Left lung (tissue), 10 donors: ENCODE data around the gene WDR48. TPM values are rescaled to one million over a fixed set of nuclear protein-coding genes. Genes with fewer than 3 reads are reported as not detected.

Experiments used
- ATAC-seq: fragments of 200-7000 bp; cut with Tn5 transposase; one replicate; pipeline ENCODE4 v1.9.1; 2020; ENCODE audit warnings: moderate library complexity
- DNase-seq, 4 donors: peaks; one replicate each; pipeline ENCODE4 v3.0.0-alpha.2; 2013 to 2020
- H3K27ac ChIP-seq, 2 donors: fragments of 200-600 bp; sonication (generic) in 1 of 2; one replicate each; pipeline versions ENCODE4 v1.5.0 to v1.8.0; 2020 to 2021
- H3K27me3 ChIP-seq, 2 donors: fragments of 200-600 bp; sonication (generic) in 1 of 2; one replicate each; pipeline versions ENCODE4 v1.5.0 to v1.8.0; 2020 to 2021
- H3K36me3 ChIP-seq, 2 donors: fragments of 200-600 bp; sonication (generic) in 1 of 2; one replicate each; pipeline versions ENCODE4 v1.5.0 to v1.8.0; 2020 to 2021
- H3K4me1 ChIP-seq, 2 donors: fragments of 200-600 bp; one replicate each; pipeline ENCODE4 v1.8.0; 2021
- H3K4me3 ChIP-seq, 2 donors: fragments of 200-600 bp; sonication (generic) in 1 of 2; one replicate each; pipeline versions ENCODE4 v1.5.0 to v1.8.0; 2020 to 2021; ENCODE audit warnings: mild to moderate bottlenecking in 1 of 2
- H3K9me3 ChIP-seq, 2 donors: fragments of 200-600 bp; sonication (generic) in 1 of 2; one replicate each; pipeline versions ENCODE4 v1.5.0 to v1.8.0; 2020 to 2021
- intact Hi-C, 2 donors: fragments of 100-400 bp; cut with DNase I; formaldehyde crosslinking; loops; one replicate each; pipeline versions ENCODE4 v1.11.2 to v1.14.2; 2022
- polyA plus RNA-seq, 6 donors: library from polyadenylated mRNA; unstranded; fragments of 120-200 nt; gene quantifications; one replicate each; pipeline ENCODE4 v1.2.1, GENCODE V29; 2013; ENCODE audit not compliant: insufficient read length in 6 of 6
- total RNA-seq, 2 donors: library from RNA; stranded (reverse); fragmentation: NEBNext Ultra II Directional; extraction: Animal tissue kit (Norgen Biotek cat#: 25700); gene quantifications; one replicate each; pipeline ENCODE4 v1.2.1, GENCODE V29; 2021
- TF ChIP-seq, protein P1 (sequence below), 2 donors: fragments of 200-600 bp; sonication (generic) in 1 of 2; IDR thresholded peaks; one replicate each; pipeline versions ENCODE4 v1.5.0 to v1.8.0; 2021; ENCODE audit warnings: antibody characterized with exemption in 2 of 2
- donor health status: DM: no; HTN: yes; CAD: no.
- donor health status: DM: no; HTN: no; CAD: no.

Gene WDR48
- total and polyA plus RNA-seq, 8 donors: 25.1 to 89.8 (median 67.7) TPM

DNA sequence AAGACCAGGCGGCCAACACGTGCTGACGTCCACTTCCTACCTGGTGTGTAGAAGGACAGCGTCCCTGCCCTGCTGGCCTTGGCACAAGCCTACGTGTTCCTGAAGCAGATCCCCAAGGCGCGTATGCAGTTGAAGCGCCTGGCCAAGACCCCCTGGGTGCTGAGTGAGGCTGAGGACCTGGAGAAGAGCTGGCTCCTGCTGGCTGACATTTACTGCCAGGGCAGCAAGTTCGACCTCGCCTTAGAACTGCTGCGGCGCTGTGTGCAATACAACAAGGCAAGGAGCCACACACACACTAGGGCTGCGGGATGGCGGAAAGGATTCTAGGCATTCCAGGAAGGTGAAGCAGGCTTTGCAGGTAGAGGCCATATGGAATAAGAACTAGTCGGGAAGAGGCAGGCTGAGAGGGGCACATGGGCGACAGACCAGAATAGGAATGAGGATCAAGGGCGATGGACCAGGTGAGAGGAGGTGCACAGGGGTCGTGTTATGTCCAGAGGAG lies 85.7 kb downstream of the WDR48 start:
- ATAC-seq (no peak), DNase-seq (no peak)
- intact Hi-C loops: no loop called here
- H3K9me3 ChIP-seq: no peaks in the 10 kb centered on the region
- peaks cover 21 to 79% of the 10 kb centered on the region in 2 donors for H3K4me1 ChIP-seq
- H3K27ac ChIP-seq: no peak overlapping the region
- TF ChIP-seq, protein P1, sequence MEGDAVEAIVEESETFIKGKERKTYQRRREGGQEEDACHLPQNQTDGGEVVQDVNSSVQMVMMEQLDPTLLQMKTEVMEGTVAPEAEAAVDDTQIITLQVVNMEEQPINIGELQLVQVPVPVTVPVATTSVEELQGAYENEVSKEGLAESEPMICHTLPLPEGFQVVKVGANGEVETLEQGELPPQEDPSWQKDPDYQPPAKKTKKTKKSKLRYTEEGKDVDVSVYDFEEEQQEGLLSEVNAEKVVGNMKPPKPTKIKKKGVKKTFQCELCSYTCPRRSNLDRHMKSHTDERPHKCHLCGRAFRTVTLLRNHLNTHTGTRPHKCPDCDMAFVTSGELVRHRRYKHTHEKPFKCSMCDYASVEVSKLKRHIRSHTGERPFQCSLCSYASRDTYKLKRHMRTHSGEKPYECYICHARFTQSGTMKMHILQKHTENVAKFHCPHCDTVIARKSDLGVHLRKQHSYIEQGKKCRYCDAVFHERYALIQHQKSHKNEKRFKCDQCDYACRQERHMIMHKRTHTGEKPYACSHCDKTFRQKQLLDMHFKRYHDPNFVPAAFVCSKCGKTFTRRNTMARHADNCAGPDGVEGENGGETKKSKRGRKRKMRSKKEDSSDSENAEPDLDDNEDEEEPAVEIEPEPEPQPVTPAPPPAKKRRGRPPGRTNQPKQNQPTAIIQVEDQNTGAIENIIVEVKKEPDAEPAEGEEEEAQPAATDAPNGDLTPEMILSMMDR (IDR thresholded peaks at IDR 0.05): no peak
- H3K27me3 ChIP-seq: no peaks in the 10 kb centered on the region
- peaks cover 0 to 51% of the 10 kb centered on the region in 2 donors for H3K36me3 ChIP-seq
- no peak overlapping the region for H3K4me3 ChIP-seq

DNA sequence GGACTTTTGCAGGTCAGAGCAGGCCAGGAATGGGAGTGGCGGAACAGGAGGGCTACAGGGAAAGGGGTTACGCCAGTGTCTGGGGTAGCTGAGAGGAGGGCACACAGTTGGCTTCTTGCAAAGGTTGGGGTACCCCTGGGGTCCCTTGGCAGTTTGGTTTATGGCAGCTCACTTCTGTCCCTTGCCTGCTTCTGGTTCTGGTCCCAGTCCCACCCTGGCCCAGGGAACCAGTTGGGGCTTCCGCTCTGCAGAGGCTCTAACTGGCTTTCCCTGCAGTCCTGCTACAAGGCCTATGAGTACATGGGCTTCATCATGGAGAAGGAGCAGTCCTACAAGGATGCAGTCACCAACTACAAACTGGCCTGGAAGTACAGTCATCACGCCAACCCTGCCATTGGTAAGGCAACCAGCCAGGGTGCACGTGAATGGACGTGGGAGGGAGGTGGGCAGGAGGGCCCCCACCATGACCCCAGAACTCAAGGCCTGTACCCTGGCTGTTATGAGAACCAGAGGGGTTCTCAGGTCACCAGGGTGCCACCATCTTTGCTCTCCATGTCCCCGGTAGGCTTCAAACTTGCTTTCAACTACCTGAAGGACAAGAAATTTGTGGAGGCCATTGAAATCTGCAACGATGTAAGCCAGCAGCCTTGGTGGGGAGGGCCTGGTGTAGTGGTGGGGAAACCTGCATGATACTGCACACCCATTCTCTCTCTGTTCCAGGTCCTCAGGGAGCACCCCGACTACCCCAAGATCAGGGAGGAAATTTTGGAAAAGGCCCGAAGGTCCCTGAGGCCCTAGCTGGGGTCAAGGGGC lies 86.4 kb downstream of the WDR48 start:
- Histone ChIP-seq H3K27ac (no peak overlapping the region), H3K9me3 (no peaks in the 10 kb centered on the region), H3K27me3 (no peaks in the 10 kb centered on the region), H3K4me1 (peaks cover 25 to 81% of the 10 kb centered on the region in 2 donors), H3K4me3 (no peak overlapping the region), H3K36me3 (peaks cover 0 to 58% of the 10 kb centered on the region in 2 donors)
- no peak for ATAC-seq
- no peak for DNase-seq
- intact Hi-C loops: no loop called here
- TF ChIP-seq, protein P1 (IDR thresholded peaks at IDR 0.05): no peak

DNA sequence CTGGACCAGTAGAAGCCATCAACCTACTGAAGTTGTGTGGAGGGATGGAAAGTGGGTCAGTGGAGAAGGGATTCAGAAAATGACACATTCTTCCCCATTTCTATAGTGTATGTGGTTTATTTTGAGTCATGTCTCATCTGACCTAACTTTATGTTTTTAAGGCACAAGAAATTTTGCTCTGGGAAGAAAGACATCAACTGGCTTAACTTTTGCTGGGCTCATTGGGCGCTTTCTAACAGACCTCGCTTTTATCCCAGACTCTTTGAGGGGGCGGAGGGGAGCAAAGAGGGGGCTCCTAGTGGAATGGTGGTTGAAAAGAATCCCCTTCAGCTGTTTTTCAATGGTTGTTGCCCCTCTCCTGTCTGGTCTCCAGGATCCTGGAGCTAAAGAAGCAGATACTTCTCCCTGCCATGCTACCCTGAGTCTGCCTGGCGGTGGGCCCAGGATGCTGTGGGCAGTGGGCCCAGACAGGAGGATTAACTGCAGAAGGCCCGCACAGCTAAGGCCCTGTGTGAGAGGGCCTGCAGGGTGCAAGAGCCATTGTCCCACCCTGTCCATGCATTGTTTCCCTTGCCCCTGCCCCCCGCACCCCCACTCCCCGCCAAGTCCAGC lies 87.1 kb downstream of the WDR48 start:
- H3K9me3 ChIP-seq: no peaks in the 10 kb centered on the region
- no peak for ATAC-seq
- peaks cover 25 to 83% of the 10 kb centered on the region in 2 donors for H3K4me1 ChIP-seq
- intact Hi-C loops: no loop called here
- DNase-seq: no peak
- peaks cover 0 to 65% of the 10 kb centered on the region in 2 donors for H3K36me3 ChIP-seq
- no peaks in the 10 kb centered on the region for H3K27me3 ChIP-seq
- no peak overlapping the region for H3K4me3 ChIP-seq
- TF ChIP-seq, protein P1 (IDR thresholded peaks at IDR 0.05): no peak
- peak overlapping the region in 1 of 2 donors; percentile 2 for H3K27ac ChIP-seq

DNA sequence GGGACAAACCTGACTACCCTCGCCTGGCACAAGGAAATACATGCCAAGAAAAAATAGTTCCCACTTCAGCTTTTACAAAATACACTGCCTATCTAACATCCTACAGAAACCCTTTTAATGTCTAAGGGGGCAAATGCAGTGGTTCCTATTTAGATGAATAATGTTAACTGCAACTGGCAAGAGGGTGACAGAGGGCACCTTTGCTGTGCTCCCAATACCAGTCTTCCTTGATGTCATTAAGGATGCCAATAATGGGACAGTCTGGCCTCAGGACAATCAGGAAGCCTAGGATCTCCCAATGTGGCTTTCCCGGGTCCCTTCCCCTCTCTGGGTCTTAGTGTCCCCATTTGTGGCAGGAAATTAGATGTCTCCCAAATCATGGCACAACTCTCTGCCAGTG lies 87.6 kb downstream of the WDR48 start:
- peaks cover 0 to 71% of the 10 kb centered on the region in 2 donors for H3K36me3 ChIP-seq
- H3K27me3 ChIP-seq: no peaks in the 10 kb centered on the region
- TF ChIP-seq, protein P1 (IDR thresholded peaks at IDR 0.05): no peak
- DNase-seq: no peak
- intact Hi-C loops: no loop called here
- H3K27ac ChIP-seq: peak overlapping the region in 1 of 2 donors; percentile 2
- ATAC-seq: no peak
- no peaks in the 10 kb centered on the region for H3K9me3 ChIP-seq
- peaks cover 25 to 83% of the 10 kb centered on the region in 2 donors for H3K4me1 ChIP-seq
- H3K4me3 ChIP-seq: no peak overlapping the region

DNA sequence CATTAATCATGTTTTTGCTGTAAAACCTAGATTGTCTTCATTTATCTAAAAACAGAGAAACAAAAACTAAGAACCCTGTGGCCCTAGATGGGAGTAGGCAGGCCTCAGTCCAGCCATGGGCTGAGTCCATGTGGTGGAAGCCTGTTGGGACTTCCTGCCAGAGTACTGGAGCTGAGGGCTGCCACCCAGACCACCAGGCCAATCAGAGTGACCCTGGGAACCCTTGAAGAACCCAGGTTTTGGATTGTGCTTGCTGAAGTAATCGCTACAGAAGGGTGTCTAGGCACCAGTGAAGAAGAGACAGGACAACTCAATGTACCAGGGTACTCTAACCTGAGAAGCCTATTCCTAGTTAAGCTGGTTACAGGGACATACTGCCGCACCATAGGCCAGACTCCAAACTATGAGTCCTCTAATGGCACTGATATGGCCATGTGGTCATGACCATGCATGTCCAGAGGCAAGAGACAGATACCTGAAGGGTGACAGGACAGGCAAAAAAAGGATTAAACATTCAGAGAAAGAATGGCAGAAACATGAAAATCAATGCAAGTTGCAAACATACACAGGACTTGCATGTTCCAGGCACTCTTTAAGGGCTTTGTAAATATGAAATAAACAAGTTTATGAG lies 88.6 kb downstream of the WDR48 start:
- Histone ChIP-seq H3K4me1 (peaks cover 25 to 88% of the 10 kb centered on the region in 2 donors), H3K4me3 (no peak overlapping the region), H3K27me3 (no peaks in the 10 kb centered on the region), H3K27ac (peak overlapping the region; percentile 60 to 65), H3K36me3 (peaks cover 0 to 81% of the 10 kb centered on the region in 2 donors), H3K9me3 (no peaks in the 10 kb centered on the region)
- TF ChIP-seq, protein P1 (IDR thresholded peaks at IDR 0.05): no peak
- no peak for ATAC-seq
- DNase-seq: no peak
- intact Hi-C loops: no loop called here
